ENCODE results near the gene SALL4.

The SALL4 gene

DNA sequence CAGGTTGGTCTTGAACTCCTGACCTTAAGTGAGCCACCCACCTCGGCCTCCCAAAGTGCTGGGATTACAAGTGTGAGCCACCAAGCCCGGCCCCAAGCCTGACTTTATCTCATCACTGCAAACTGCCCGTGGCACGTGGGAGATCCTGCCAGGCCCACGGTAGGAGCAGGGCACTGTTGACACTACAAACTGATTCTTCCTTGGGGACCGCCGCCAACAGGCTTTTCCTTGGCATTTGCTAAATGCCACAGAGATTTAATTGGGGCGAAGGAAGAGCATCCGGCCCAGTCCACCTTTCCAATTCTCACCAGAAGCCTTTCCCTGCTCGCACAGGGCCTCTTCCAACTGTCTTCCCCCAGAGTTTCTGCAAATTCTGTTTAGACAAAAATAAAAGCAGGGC lies 45.1 kb downstream of the SALL4 start:
- H3K27ac ChIP-seq (ENCODE audit: extremely low read depth, low read depth, low read length) = no peak overlapping the region
- H3K36me3 ChIP-seq (ENCODE audit: control insufficient read depth in 2 of 2, insufficient read depth in 1 of 2, low read length in 2 of 2) = no peaks in the 10 kb centered on the region; a peak in 1 of 3 replicates
- POLR2A ChIA-PET = no interaction called here
- CTCF ChIA-PET = no interaction called here
- no peak overlapping the region for H3K4me3 ChIP-seq (ENCODE audit: low read depth, low read length)
- no peaks in the 10 kb centered on the region for H3K9me3 ChIP-seq (ENCODE audit: control insufficient read depth, insufficient read depth, low read depth, low read length)
- peaks cover 6% of the 10 kb centered on the region for H3K4me1 ChIP-seq (ENCODE audit: control insufficient read depth, insufficient read depth, low read length)
- TF ChIP-seq ZNF10 (tag by site-specific recombination; IDR thresholded peaks at IDR 0.05) = no peak
- TF ChIP-seq ZBTB49 (tag by site-specific recombination; IDR thresholded peaks at IDR 0.05; ENCODE audit: low read depth) = no peak
- TF ChIP-seq ZNF600 (tag by site-specific recombination; IDR thresholded peaks at IDR 0.05) = no peak
- no peak for TF ChIP-seq ZFP37 (tag by site-specific recombination; IDR thresholded peaks at IDR 0.05)
- TF ChIP-seq ZSCAN23 (tag by site-specific recombination; IDR thresholded peaks at IDR 0.05) = no peak
- no peak for TF ChIP-seq ZNF391 (tag by site-specific recombination; IDR thresholded peaks at IDR 0.05; ENCODE audit: borderline replicate concordance, low read depth)
- no peak for TF ChIP-seq ZNF768 (tag by site-specific recombination; IDR thresholded peaks at IDR 0.05)
- TF ChIP-seq ZNF302 (tag by site-specific recombination; IDR thresholded peaks at IDR 0.05; ENCODE audit: low read depth) = no peak
- TF ChIP-seq ZNF701 (tag by site-specific recombination; IDR thresholded peaks at IDR 0.05) = no peak
- TF ChIP-seq SP3 (tag by site-specific recombination; IDR thresholded peaks at IDR 0.05) = no peak
- no peak for TF ChIP-seq ZNF394 (tag by site-specific recombination; IDR thresholded peaks at IDR 0.05; ENCODE audit: borderline replicate concordance)
- TF ChIP-seq ZNF248 (tag by site-specific recombination; IDR thresholded peaks at IDR 0.05) = no peak
- no peak for TF ChIP-seq HIC1 (tag by site-specific recombination; IDR thresholded peaks at IDR 0.05)
- no peak for TF ChIP-seq KLF16 (tag by site-specific recombination; IDR thresholded peaks at IDR 0.05)
- TF ChIP-seq, protein P1, sequence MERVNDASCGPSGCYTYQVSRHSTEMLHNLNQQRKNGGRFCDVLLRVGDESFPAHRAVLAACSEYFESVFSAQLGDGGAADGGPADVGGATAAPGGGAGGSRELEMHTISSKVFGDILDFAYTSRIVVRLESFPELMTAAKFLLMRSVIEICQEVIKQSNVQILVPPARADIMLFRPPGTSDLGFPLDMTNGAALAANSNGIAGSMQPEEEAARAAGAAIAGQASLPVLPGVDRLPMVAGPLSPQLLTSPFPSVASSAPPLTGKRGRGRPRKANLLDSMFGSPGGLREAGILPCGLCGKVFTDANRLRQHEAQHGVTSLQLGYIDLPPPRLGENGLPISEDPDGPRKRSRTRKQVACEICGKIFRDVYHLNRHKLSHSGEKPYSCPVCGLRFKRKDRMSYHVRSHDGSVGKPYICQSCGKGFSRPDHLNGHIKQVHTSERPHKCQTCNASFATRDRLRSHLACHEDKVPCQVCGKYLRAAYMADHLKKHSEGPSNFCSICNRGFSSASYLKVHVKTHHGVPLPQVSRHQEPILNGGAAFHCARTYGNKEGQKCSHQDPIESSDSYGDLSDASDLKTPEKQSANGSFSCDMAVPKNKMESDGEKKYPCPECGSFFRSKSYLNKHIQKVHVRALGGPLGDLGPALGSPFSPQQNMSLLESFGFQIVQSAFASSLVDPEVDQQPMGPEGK (tag by site-specific recombination; IDR thresholded peaks at IDR 0.05) = no peak
- no peak for TF ChIP-seq ZNF561 (tag by site-specific recombination; IDR thresholded peaks at IDR 0.05; ENCODE audit: borderline replicate concordance)
- TF ChIP-seq YY1 (tag by site-specific recombination; IDR thresholded peaks at IDR 0.05) = no peak
- no peak for TF ChIP-seq ZNF521 (tag by site-specific recombination; IDR thresholded peaks at IDR 0.05)
- TF ChIP-seq PRDM2 (tag by site-specific recombination; IDR thresholded peaks at IDR 0.05; ENCODE audit: borderline replicate concordance) = no peak

Data from HEK293 (cell line).